ENCODE results near the gene P4HB. TPM values are rescaled to one million over a fixed set of nuclear protein-coding genes. Genes with fewer than 3 reads are reported as not detected.

The P4HB gene
- polyA plus RNA-seq, 1 donor from 2014 or later: 82.8 TPM

DNA sequence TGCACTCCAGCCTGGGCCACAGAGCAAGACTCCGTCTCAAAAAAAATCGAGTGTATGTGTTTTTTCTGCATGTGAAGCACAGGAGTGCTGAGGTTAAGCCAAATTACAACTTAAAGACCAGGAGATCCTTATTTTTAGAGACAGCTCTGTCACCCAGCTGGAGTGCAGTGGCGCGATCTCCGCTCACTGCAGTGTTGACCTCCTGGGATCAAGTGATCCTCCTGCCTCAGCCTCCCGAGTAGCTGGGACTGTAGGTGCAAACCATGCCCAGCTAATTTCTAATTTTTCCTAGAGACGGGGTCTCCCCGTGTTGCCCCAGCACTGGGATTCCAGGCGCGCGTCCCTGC lies 18.0 kb downstream of the P4HB start:
- Histone ChIP-seq H3K79me2 (replicated peaks; ENCODE audit: insufficient read depth, low read length) (no peaks in the 10 kb centered on the region), H3K36me3 (ENCODE audit: insufficient read depth, low read length) (no peaks in the 10 kb centered on the region), H4K20me1 (ENCODE audit: insufficient read depth) (no peaks in the 10 kb centered on the region), H2AFZ (ENCODE audit: low read depth, low read length) (no peak overlapping the region), H3K4me2 (ENCODE audit: low read length) (no peak overlapping the region), H3K27me3 (ENCODE audit: insufficient read depth, low read depth, low read length) (no peaks in the 10 kb centered on the region), H3K9ac (ENCODE audit: low read length) (no peak overlapping the region), H3K9me3 (ENCODE audit: low read length) (no peaks in the 10 kb centered on the region), H3K27ac (ENCODE audit: low read length) (no peak overlapping the region), H3K4me3 (ENCODE audit: low read length) (no peak overlapping the region), H3F3A (ENCODE audit: insufficient read depth, low read length, poor library complexity, severe bottlenecking) (no peaks in the 10 kb centered on the region), H3K9me2 (ENCODE audit: insufficient read depth, low read length) (no peaks in the 10 kb centered on the region)
- TF ChIP-seq EP300 (conservative IDR thresholded peaks at IDR 0.05; ENCODE audit: poor library complexity, severe bottlenecking) (no peak), POLR2AphosphoS5 (IDR thresholded peaks at IDR 0.05) (no peak), RAD21 (conservative IDR thresholded peaks at IDR 0.05) (no peak), TAF1 (IDR thresholded peaks at IDR 0.05; ENCODE audit: low read depth) (no peak), EZH2 (IDR thresholded peaks at IDR 0.05; ENCODE audit: borderline replicate concordance, insufficient read depth, low read length, poor library complexity, severe bottlenecking) (no peak), MXI1 (conservative IDR thresholded peaks at IDR 0.05; ENCODE audit: poor library complexity, severe bottlenecking) (no peak), SMC3 (conservative IDR thresholded peaks at IDR 0.05; ENCODE audit: poor library complexity) (no peak)
- TF ChIP-seq, protein P1, sequence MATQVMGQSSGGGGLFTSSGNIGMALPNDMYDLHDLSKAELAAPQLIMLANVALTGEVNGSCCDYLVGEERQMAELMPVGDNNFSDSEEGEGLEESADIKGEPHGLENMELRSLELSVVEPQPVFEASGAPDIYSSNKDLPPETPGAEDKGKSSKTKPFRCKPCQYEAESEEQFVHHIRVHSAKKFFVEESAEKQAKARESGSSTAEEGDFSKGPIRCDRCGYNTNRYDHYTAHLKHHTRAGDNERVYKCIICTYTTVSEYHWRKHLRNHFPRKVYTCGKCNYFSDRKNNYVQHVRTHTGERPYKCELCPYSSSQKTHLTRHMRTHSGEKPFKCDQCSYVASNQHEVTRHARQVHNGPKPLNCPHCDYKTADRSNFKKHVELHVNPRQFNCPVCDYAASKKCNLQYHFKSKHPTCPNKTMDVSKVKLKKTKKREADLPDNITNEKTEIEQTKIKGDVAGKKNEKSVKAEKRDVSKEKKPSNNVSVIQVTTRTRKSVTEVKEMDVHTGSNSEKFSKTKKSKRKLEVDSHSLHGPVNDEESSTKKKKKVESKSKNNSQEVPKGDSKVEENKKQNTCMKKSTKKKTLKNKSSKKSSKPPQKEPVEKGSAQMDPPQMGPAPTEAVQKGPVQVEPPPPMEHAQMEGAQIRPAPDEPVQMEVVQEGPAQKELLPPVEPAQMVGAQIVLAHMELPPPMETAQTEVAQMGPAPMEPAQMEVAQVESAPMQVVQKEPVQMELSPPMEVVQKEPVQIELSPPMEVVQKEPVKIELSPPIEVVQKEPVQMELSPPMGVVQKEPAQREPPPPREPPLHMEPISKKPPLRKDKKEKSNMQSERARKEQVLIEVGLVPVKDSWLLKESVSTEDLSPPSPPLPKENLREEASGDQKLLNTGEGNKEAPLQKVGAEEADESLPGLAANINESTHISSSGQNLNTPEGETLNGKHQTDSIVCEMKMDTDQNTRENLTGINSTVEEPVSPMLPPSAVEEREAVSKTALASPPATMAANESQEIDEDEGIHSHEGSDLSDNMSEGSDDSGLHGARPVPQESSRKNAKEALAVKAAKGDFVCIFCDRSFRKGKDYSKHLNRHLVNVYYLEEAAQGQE (IDR thresholded peaks at IDR 0.05; ENCODE audit: borderline replicate concordance): no peak
- TF ChIP-seq, protein P2, sequence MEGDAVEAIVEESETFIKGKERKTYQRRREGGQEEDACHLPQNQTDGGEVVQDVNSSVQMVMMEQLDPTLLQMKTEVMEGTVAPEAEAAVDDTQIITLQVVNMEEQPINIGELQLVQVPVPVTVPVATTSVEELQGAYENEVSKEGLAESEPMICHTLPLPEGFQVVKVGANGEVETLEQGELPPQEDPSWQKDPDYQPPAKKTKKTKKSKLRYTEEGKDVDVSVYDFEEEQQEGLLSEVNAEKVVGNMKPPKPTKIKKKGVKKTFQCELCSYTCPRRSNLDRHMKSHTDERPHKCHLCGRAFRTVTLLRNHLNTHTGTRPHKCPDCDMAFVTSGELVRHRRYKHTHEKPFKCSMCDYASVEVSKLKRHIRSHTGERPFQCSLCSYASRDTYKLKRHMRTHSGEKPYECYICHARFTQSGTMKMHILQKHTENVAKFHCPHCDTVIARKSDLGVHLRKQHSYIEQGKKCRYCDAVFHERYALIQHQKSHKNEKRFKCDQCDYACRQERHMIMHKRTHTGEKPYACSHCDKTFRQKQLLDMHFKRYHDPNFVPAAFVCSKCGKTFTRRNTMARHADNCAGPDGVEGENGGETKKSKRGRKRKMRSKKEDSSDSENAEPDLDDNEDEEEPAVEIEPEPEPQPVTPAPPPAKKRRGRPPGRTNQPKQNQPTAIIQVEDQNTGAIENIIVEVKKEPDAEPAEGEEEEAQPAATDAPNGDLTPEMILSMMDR (IDR thresholded peaks at IDR 0.05; ENCODE audit: poor library complexity, severe bottlenecking): no peak

DNA sequence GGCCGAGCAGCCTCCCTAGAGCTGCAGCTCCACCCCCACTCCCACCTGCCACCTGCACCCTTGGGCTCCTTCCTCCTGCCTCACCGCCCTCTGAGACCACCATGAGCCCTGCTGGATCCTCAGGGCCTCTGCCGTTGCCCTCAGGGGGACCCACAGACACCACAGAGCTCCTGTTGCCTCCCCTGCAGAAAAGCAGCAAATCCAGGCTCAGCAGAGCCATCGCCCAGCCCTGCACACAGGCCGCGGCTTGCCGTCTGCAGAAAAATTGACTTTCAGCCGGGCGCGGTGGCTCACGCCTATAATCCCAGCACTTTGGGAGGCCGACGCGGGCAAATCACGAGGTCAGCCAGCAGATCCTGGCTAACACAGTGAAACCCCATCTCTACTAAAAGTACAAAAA lies 18.5 kb downstream of the P4HB start:
- Histone ChIP-seq H4K20me1 (ENCODE audit: insufficient read depth) (no peaks in the 10 kb centered on the region), H3K9me2 (ENCODE audit: insufficient read depth, low read length) (no peaks in the 10 kb centered on the region), H3K79me2 (replicated peaks; ENCODE audit: insufficient read depth, low read length) (no peaks in the 10 kb centered on the region), H3K36me3 (ENCODE audit: insufficient read depth, low read length) (no peaks in the 10 kb centered on the region), H2AFZ (ENCODE audit: low read depth, low read length) (no peak overlapping the region), H3K27ac (ENCODE audit: low read length) (no peak overlapping the region), H3F3A (ENCODE audit: insufficient read depth, low read length, poor library complexity, severe bottlenecking) (no peaks in the 10 kb centered on the region), H3K9ac (ENCODE audit: low read length) (no peak overlapping the region), H3K27me3 (ENCODE audit: insufficient read depth, low read depth, low read length) (no peaks in the 10 kb centered on the region), H3K9me3 (ENCODE audit: low read length) (no peaks in the 10 kb centered on the region), H3K4me2 (ENCODE audit: low read length) (no peak overlapping the region), H3K4me3 (ENCODE audit: low read length) (no peak overlapping the region)
- TF ChIP-seq, protein P1 (IDR thresholded peaks at IDR 0.05; ENCODE audit: borderline replicate concordance): no peak
- TF ChIP-seq RAD21 (conservative IDR thresholded peaks at IDR 0.05) (no peak), POLR2AphosphoS5 (IDR thresholded peaks at IDR 0.05) (no peak), SMC3 (conservative IDR thresholded peaks at IDR 0.05; ENCODE audit: poor library complexity) (no peak), TAF1 (IDR thresholded peaks at IDR 0.05; ENCODE audit: low read depth) (no peak), EP300 (conservative IDR thresholded peaks at IDR 0.05; ENCODE audit: poor library complexity, severe bottlenecking) (no peak), MXI1 (conservative IDR thresholded peaks at IDR 0.05; ENCODE audit: poor library complexity, severe bottlenecking) (no peak), EZH2 (IDR thresholded peaks at IDR 0.05; ENCODE audit: borderline replicate concordance, insufficient read depth, low read length, poor library complexity, severe bottlenecking) (no peak)
- TF ChIP-seq, protein P2 (IDR thresholded peaks at IDR 0.05; ENCODE audit: poor library complexity, severe bottlenecking): no peak
